GM12878 (cell line): ENCODE data around the gene CEP250. TPM values are rescaled to one million over a fixed set of nuclear protein-coding genes. Genes with fewer than 3 reads are reported as not detected.

ENCODE experiments used
- ATAC-seq: fragments of 200-7000 bp; cut with Tn5 transposase; 3 replicates; pipeline ENCODE4 v1.9.1; 2020; ENCODE audit warnings: mild to moderate bottlenecking, moderate library complexity
- BruUV-seq: library from RNA; stranded (reverse); fragments of 400-500 nt; replicated peaks from 2 replicates; lab custom pipeline; 2021; lab: Mats Ljungman, UMichigan
- CTCF ChIA-PET: fragments of 300-600 bp; sonication (Branson Sonifier 250); formaldehyde crosslinking; extraction: SDS; loops from one replicate; lab custom pipeline; 2021; ENCODE audit warnings: inconsistent platforms; lab: Yijun Ruan, JAX
- POLR2A ChIA-PET: fragments of 350-600 bp; formaldehyde crosslinking; extraction: SDS; loops from one replicate; lab custom pipeline; 2021; ENCODE audit warnings: inconsistent platforms; lab: Charles Lee
- RAD21 ChIA-PET: fragments of 300-600 bp; sonication (Branson Sonifier 250); formaldehyde crosslinking; loops from one replicate; lab custom pipeline; 2023; ENCODE audit warnings: antibody characterized with exemption; ENCODE audit not compliant: unreplicated experiment; lab: Charles Lee
- SMC1A ChIA-PET: fragments of 300-600 bp; sonication (Branson Sonifier 250); formaldehyde crosslinking; loops from one replicate; lab custom pipeline; 2023; ENCODE audit not compliant: unreplicated experiment, uncharacterized antibody; lab: Charles Lee
- DNase-seq: peaks from one replicate; pipeline ENCODE4 v3.0.0-alpha.2; 2011; ENCODE audit warnings: low read depth, low spot score
- FAIRE-seq: peaks from 3 replicates; lab custom pipeline; 2011; peaks lifted over from hg19 to GRCh38; lab: Jason Lieb, UNC
- H2AFZ ChIP-seq: 2 replicates; pipeline ENCODE4 v1.6.0; 2011; ENCODE audit warnings: low read depth, low read length, control low read depth; ENCODE audit not compliant: control insufficient read depth
- H3K27ac ChIP-seq: 2 replicates; pipeline ENCODE4 v1.5.1; 2011; ENCODE audit warnings: control low read depth; ENCODE audit not compliant: control insufficient read depth, insufficient read depth
- H3K27me3 ChIP-seq, 2 experiments: replicated peaks in 1 of 2; 2 replicates each; pipeline versions ENCODE4 v1.6.0 to v1.6.1; 2011; ENCODE audit warnings: low read length in 1 of 2; ENCODE audit not compliant: control insufficient read depth in 2 of 2, insufficient read depth in 2 of 2
- H3K36me3 ChIP-seq, 2 experiments: 2 replicates each; pipeline ENCODE4 v1.5.1; 2011; ENCODE audit warnings: low read length in 1 of 2; ENCODE audit not compliant: control insufficient read depth in 2 of 2, insufficient read depth in 2 of 2
- H3K4me1 ChIP-seq: 2 replicates; pipeline ENCODE4 v1.6.1; 2011; ENCODE audit warnings: mild to moderate bottlenecking, low read length, moderate library complexity, mixed read lengths; ENCODE audit not compliant: control insufficient read depth, insufficient read depth
- H3K4me2 ChIP-seq: 2 replicates; pipeline ENCODE4 v1.6.0; 2011; ENCODE audit warnings: control low read depth; ENCODE audit not compliant: control insufficient read depth, insufficient read depth
- H3K4me3 ChIP-seq: fragments of 200-600 bp; sonication (generic); 2 replicates; pipeline ENCODE4 v1.5.1; 2016
- H3K79me2 ChIP-seq: 2 replicates; pipeline ENCODE4 v1.6.0; 2011; ENCODE audit warnings: low read length; ENCODE audit not compliant: control insufficient read depth, insufficient read depth
- H3K9ac ChIP-seq: 2 replicates; pipeline ENCODE4 v1.8.0; 2011; ENCODE audit warnings: low read length, control low read depth, mixed read lengths; ENCODE audit not compliant: control insufficient read depth, insufficient read depth
- H3K9me3 ChIP-seq: replicated peaks from 3 replicates; pipeline ENCODE4 v1.5.1; 2011; ENCODE audit warnings: mild to moderate bottlenecking, low read length; ENCODE audit not compliant: control insufficient read depth, insufficient read depth
- H4K20me1 ChIP-seq: 2 replicates; pipeline ENCODE4 v1.6.0; 2011; ENCODE audit not compliant: control insufficient read depth, insufficient read depth
- ATF7 ChIP-seq: fragments of 450-650 bp; IDR thresholded peaks from 2 replicates; pipeline ENCODE4 v1.6.1; 2016; ENCODE audit warnings: low read depth, mild to moderate bottlenecking
- CUX1 ChIP-seq: IDR thresholded peaks from 2 replicates; pipeline ENCODE4 v1.6.1; 2012; ENCODE audit warnings: improper control_type of control experiment, low read depth, low read length; ENCODE audit not compliant: insufficient replicate concordance
- EED ChIP-seq: sonication (generic); IDR thresholded peaks from 2 replicates; pipeline ENCODE4 v1.6.1; 2016; ENCODE audit warnings: antibody characterized with exemption, low read depth
- FOXK2 ChIP-seq: fragments of 450-650 bp; IDR thresholded peaks from 2 replicates; pipeline ENCODE4 v1.6.1; 2017; ENCODE audit warnings: mild to moderate bottlenecking, moderate library complexity
- GABPA ChIP-seq: IDR thresholded peaks from 2 replicates; pipeline ENCODE4 v1.6.1; 2014; ENCODE audit warnings: antibody characterized with exemption, low read depth, mild to moderate bottlenecking, inconsistent platforms
- MXI1 ChIP-seq: fragments of 150-350 bp; IDR thresholded peaks from 2 replicates; pipeline ENCODE4 v1.6.1; 2011; ENCODE audit warnings: low read depth, mild to moderate bottlenecking, inconsistent platforms, low read length, improper control_type of control experiment
- POLR2A ChIP-seq: IDR thresholded peaks from 2 replicates; pipeline ENCODE4 v1.6.1; 2011; ENCODE audit warnings: low read depth, mild to moderate bottlenecking, low read length
- STAT3 ChIP-seq: IDR thresholded peaks from 2 replicates; pipeline ENCODE4 v1.6.1; 2011; ENCODE audit warnings: low read depth, low read length, improper control_type of control experiment
- USF2 ChIP-seq: IDR thresholded peaks from 2 replicates; pipeline ENCODE4 v1.6.1; 2011; ENCODE audit warnings: low read depth, low read length, improper control_type of control experiment, borderline replicate concordance
- WGBS: methylation state at CpG from one replicate; pipeline ENCODE4 v1.1.6; 2016; ENCODE audit warnings: low lambda C conversion rate; ENCODE audit not compliant: insufficient replicate concordance, insufficient coverage; ENCODE audit errors: missing lambda C conversion rate; 5-methylcytosine and 5-hydroxymethylcytosine counted together
- in situ Hi-C: fragments of 300-500 bp; cut with MboI; formaldehyde crosslinking; loops from 9 replicates; pipeline ENCODE4 v1.14.3; 2018; ENCODE audit warnings: mixed read lengths
- intact Hi-C: fragments of 100-400 bp; cut with micrococcal nuclease; formaldehyde crosslinking; loops from one replicate; pipeline ENCODE4 v1.14.2; 2022; ENCODE audit not compliant: unreplicated experiment
- polyA plus RNA-seq, 11 experiments: library from polyadenylated mRNA; depleted of rRNA in 4 of 11; unstranded in 6 of 11; stranded (reverse) in 5 of 11; fragments of >200 nt; fragmentation: Nextera tagmentation in 4 of 11; fragmentation: Illumina TruSeq in 1 of 11; extraction: Ambion mirVana in 4 of 11; extraction: Trizol in 1 of 11; gene quantifications; 1 replicate in 1 of 11; 2 replicates in 10 of 11; pipeline versions ENCODE4 v1.2.1 to v1.2.3, GENCODE V29; 2011 to 2016; ENCODE audit warnings: inconsistent platforms in 2 of 11, missing spikeins in 2 of 11, low read depth in 1 of 11
- total RNA-seq, 4 experiments: library from RNA; depleted of rRNA in 3 of 4; stranded (reverse); fragments of >200 nt in 3 of 4; fragmentation: Illumina TruSeq in 1 of 4; extraction: Trizol in 1 of 4; gene quantifications; 2 replicates each; pipeline versions ENCODE4 v1.2.1 to v1.2.3, GENCODE V29; 2013 to 2021

CEP250 gene
- total and polyA plus RNA-seq, 10 of the 15 experiments (the other 5 are each of a cell fraction or from before 2014, with no cell fraction given), result 2.4 to 41.6 (median 25.7) TPM

GRCh38 chr20:35546127-35546526, 90.7 kb downstream of the CEP250 start:
- TF ChIP-seq ATF7 (no peak), POLR2A (no peak), CUX1 (no peak), MXI1 (no peak), FOXK2 (no peak), USF2 (no peak), GABPA (no peak), EED (no peak), STAT3 (no peak)
- TF ChIP-seq, all 136 proteins: peak for 0
- Histone ChIP-seq H3K4me2 (no peak overlapping the region), H4K20me1 (no peaks in the 10 kb centered on the region), H3K27me3 (no peaks in the 10 kb centered on the region), H3K9ac (no peak overlapping the region), H2AFZ (no peak overlapping the region), H3K9me3 (no peaks in the 10 kb centered on the region), H3K4me3 (no peak overlapping the region), H3K36me3 (peaks cover 6 to 7% of the 10 kb centered on the region in 2 experiments), H3K4me1 (peaks cover 12% of the 10 kb centered on the region), H3K79me2 (peaks cover 6% of the 10 kb centered on the region; the same call in 1 of the 2 replicates), H3K27ac (no peak overlapping the region)
- SMC1A ChIA-PET, result no interaction called here
- POLR2A ChIA-PET, result no interaction called here
- RAD21 ChIA-PET, result no interaction called here
- no peak for ATAC-seq
- CTCF ChIA-PET, result no interaction called here
- intact Hi-C loops, result no loop called here
- WGBS, result 45% methylated on average over 1 of the region's 1 CpG
- in situ Hi-C loops, result no loop called here
- no TSS peak for BruUV-seq
- no peak for FAIRE-seq
- DNase-seq, result no peak
